Measurements from ENCODE around the gene LAMA4.

GRCh38 chr6:112130878-112131277 lies 123.5 kb downstream of the LAMA4 start:
- TF ChIP-seq EZH2 (IDR thresholded peaks at IDR 0.05; ENCODE audit: borderline replicate concordance, insufficient read depth, low read length, poor library complexity, severe bottlenecking) (no peak), RAD21 (conservative IDR thresholded peaks at IDR 0.05) (no peak)
- TF ChIP-seq, protein P1, sequence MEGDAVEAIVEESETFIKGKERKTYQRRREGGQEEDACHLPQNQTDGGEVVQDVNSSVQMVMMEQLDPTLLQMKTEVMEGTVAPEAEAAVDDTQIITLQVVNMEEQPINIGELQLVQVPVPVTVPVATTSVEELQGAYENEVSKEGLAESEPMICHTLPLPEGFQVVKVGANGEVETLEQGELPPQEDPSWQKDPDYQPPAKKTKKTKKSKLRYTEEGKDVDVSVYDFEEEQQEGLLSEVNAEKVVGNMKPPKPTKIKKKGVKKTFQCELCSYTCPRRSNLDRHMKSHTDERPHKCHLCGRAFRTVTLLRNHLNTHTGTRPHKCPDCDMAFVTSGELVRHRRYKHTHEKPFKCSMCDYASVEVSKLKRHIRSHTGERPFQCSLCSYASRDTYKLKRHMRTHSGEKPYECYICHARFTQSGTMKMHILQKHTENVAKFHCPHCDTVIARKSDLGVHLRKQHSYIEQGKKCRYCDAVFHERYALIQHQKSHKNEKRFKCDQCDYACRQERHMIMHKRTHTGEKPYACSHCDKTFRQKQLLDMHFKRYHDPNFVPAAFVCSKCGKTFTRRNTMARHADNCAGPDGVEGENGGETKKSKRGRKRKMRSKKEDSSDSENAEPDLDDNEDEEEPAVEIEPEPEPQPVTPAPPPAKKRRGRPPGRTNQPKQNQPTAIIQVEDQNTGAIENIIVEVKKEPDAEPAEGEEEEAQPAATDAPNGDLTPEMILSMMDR (IDR thresholded peaks at IDR 0.05; ENCODE audit: poor library complexity, severe bottlenecking): no peak
